B cell (primary cell): Measurements from ENCODE around the gene SINHCAF. TPM values are rescaled to one million over a fixed set of nuclear protein-coding genes. Genes with fewer than 3 reads are reported as not detected.

Experiments
- ATAC-seq: fragments of 200-7000 bp; cut with Tn5 transposase; one replicate; pipeline ENCODE4 v1.10.0; 2021; ENCODE audit warnings: low read depth, mild to moderate bottlenecking, moderate number of reproducible peaks, moderate library complexity
- CTCF ChIA-PET: fragments of 350-600 bp; sonication (Branson Sonifier 250); formaldehyde crosslinking; loops from one replicate; lab custom pipeline; 2021; ENCODE audit warnings: antibody characterized with exemption, inconsistent platforms; lab: Charles Lee
- POLR2A ChIA-PET: fragments of 350-600 bp; sonication (Branson Sonifier 250); formaldehyde crosslinking; loops from one replicate; lab custom pipeline; 2021; ENCODE audit warnings: antibody characterized with exemption; lab: Charles Lee
- DNase-seq: peaks from one replicate; pipeline ENCODE4 v3.0.0; 2013
- H2AFZ ChIP-seq: 2 replicates; pipeline ENCODE4 v1.6.1; 2012; ENCODE audit warnings: mild to moderate bottlenecking, low read depth, low read length; ENCODE audit not compliant: insufficient read depth, poor library complexity, severe bottlenecking
- H3K27ac ChIP-seq, 2 donors: 1 replicate in 1 of 2; 2 replicates in 1 of 2; pipeline ENCODE4 v1.5.1; 2012 to 2013; ENCODE audit warnings: low read length in 2 of 2, mild to moderate bottlenecking in 2 of 2, moderate library complexity in 1 of 2
- H3K27me3 ChIP-seq, 4 experiments: fragments of 200-600 bp in 1 of 4; sonication (generic) in 1 of 4; replicated peaks in 1 of 4; 1 replicate in 2 of 4; 2 replicates in 2 of 4; pipeline versions ENCODE4 v1.6.1 to v1.7.0; 2013 to 2016; ENCODE audit warnings: low read length in 3 of 4, mild to moderate bottlenecking in 2 of 4, mixed read lengths in 1 of 4, moderate library complexity in 1 of 4; ENCODE audit not compliant: insufficient read depth in 4 of 4, control insufficient read depth in 3 of 4; ENCODE audit errors: control extremely low read depth in 1 of 4
- H3K36me3 ChIP-seq, 2 experiments: replicated peaks in 1 of 2; 1 replicate in 1 of 2; 2 replicates in 1 of 2; pipeline versions ENCODE4 v1.6.1 to v1.7.1; 2013; ENCODE audit warnings: low read length in 1 of 2; ENCODE audit not compliant: insufficient read depth in 2 of 2, control insufficient read depth in 1 of 2; ENCODE audit errors: control extremely low read depth in 1 of 2, extremely low read depth in 1 of 2
- H3K4me1 ChIP-seq, 2 donors: fragments of 200-600 bp in 1 of 2; sonication (generic) in 1 of 2; 1 replicate in 1 of 2; 2 replicates in 1 of 2; pipeline versions ENCODE4 v1.5.1 to v1.6.1; 2013 to 2017; ENCODE audit warnings: low read length in 2 of 2; ENCODE audit not compliant: control insufficient read depth in 2 of 2, insufficient read depth in 2 of 2
- H3K4me2 ChIP-seq: replicated peaks from 2 replicates; pipeline ENCODE3; 2012; ENCODE audit warnings: mild to moderate bottlenecking, low read depth, low read length; ENCODE audit not compliant: poor library complexity, severe bottlenecking
- H3K4me3 ChIP-seq, 5 experiments: fragments of 200-600 bp in 1 of 5; sonication (generic) in 1 of 5; 1 replicate in 3 of 5; 2 replicates in 2 of 5; pipeline versions ENCODE4 v1.5.1 to v1.7.0; 2011 to 2016; ENCODE audit warnings: low read length in 4 of 5, mild to moderate bottlenecking in 4 of 5, low read depth in 2 of 5, control low read depth in 1 of 5, moderate library complexity in 1 of 5; ENCODE audit not compliant: insufficient read depth in 1 of 5; ENCODE audit errors: control extremely low read depth in 1 of 5, extremely low read depth in 1 of 5
- H3K79me2 ChIP-seq: fragments of 200-600 bp; sonication (generic); one replicate; pipeline ENCODE4 v1.6.0; 2016; ENCODE audit warnings: low read length; ENCODE audit not compliant: control insufficient read depth, insufficient read depth
- H3K9ac ChIP-seq: fragments of 200-600 bp; sonication (generic); 2 replicates; pipeline ENCODE4 v1.6.1; 2017; ENCODE audit warnings: mild to moderate bottlenecking, low read length, moderate library complexity
- H3K9me3 ChIP-seq, 3 donors: one replicate each; pipeline versions ENCODE4 v1.6.1 to v1.7.1; 2013; ENCODE audit warnings: low read length in 2 of 3; ENCODE audit not compliant: control insufficient read depth in 2 of 3, insufficient read depth in 1 of 3; ENCODE audit errors: control extremely low read depth in 1 of 3
- H4K20me1 ChIP-seq: 2 replicates; pipeline ENCODE4 v1.6.0; 2012; ENCODE audit warnings: mild to moderate bottlenecking, low read length; ENCODE audit not compliant: insufficient read depth, control insufficient read depth, poor library complexity, severe bottlenecking
- H3K27ac Mint-ChIP-seq: one replicate; pipeline ENCODE4 v1.8.0; 2021; ENCODE audit warnings: mixed read lengths
- H3K27me3 Mint-ChIP-seq: one replicate; pipeline ENCODE4 v1.8.0; 2021; ENCODE audit warnings: mixed read lengths
- H3K4me1 Mint-ChIP-seq: one replicate; pipeline ENCODE4 v1.8.0; 2021; ENCODE audit warnings: mixed read lengths
- H3K4me3 Mint-ChIP-seq: one replicate; pipeline ENCODE4 v1.8.0; 2021; ENCODE audit warnings: mixed read lengths
- H3K9me3 Mint-ChIP-seq: one replicate; pipeline ENCODE4 v1.8.0; 2022; ENCODE audit warnings: mixed read lengths; ENCODE audit not compliant: insufficient read depth
- EZH2 ChIP-seq: IDR thresholded peaks from 2 replicates; pipeline ENCODE4 v1.6.1; 2012; ENCODE audit warnings: borderline replicate concordance, low read depth, mild to moderate bottlenecking, moderate library complexity, low read length; ENCODE audit not compliant: insufficient read depth, poor library complexity, severe bottlenecking
- WGBS: methylation state at CpG from one replicate; pipeline ENCODE4 v1.1.5; 2013; ENCODE audit warnings: missing lambda C conversion rate; ENCODE audit not compliant: insufficient coverage; 5-methylcytosine and 5-hydroxymethylcytosine counted together
- intact Hi-C: fragments of 100-400 bp; cut with micrococcal nuclease; formaldehyde crosslinking; loops from one replicate; pipeline ENCODE4 v1.10.0; 2022
- polyA plus RNA-seq: library from polyadenylated mRNA; depleted of rRNA; stranded (reverse); fragments of >200 nt; gene quantifications from 2 replicates; pipeline ENCODE4 v1.2.3, GENCODE V29; 2012
- total RNA-seq, 2 donors: library from RNA; stranded (reverse); fragments of 120-200 nt in 1 of 2; gene quantifications; 1 replicate in 1 of 2; 2 replicates in 1 of 2; pipeline versions ENCODE4 v1.2.3 to v1.2.4, GENCODE V29; 2013 to 2022
- TF ChIP-seq, protein P1 (sequence below): fragments of 200-600 bp; IDR thresholded peaks from one replicate; pipeline ENCODE4 v1.8.0; 2022; ENCODE audit warnings: antibody characterized with exemption, mild to moderate bottlenecking

Gene SINHCAF
- total and polyA plus RNA-seq, 2 donors (not counting 1 experiment from before 2014, with no cell fraction given) = 43.5 to 129 TPM

GRCh38 chr12:31323391-31324115, 2.4 kb downstream of the SINHCAF start:
- intact Hi-C loops = loop anchor here (1.0 to 10.0 kb wide), 5 partner anchors 79 to 1943 kb away; partner anchors contain the start of genes ERGIC2 and YARS2
- ATAC-seq (peak; percentile 19), DNase-seq (no peak)
- Mint-ChIP-seq H3K27ac (peak overlapping the region; percentile 99), H3K9me3 (no peaks in the 10 kb centered on the region), H3K4me3 (peak overlapping the region; percentile 98), H3K27me3 (no peaks in the 10 kb centered on the region), H3K4me1 (peaks cover 55% of the 10 kb centered on the region)
- H3K9ac ChIP-seq = peak overlapping the region; percentile 96
- peaks cover 0 to 2% of the 10 kb centered on the region in 2 experiments for H3K36me3 ChIP-seq
- H3K4me1 ChIP-seq = peaks cover 46 to 48% of the 10 kb centered on the region in 2 donors
- no peaks in the 10 kb centered on the region for H3K9me3 ChIP-seq
- H4K20me1 ChIP-seq = no peaks in the 10 kb centered on the region
- peak overlapping the region; percentile 97 for H3K27ac ChIP-seq
- H2AFZ ChIP-seq = peak overlapping the region; percentile 84
- no peaks in the 10 kb centered on the region for H3K27me3 ChIP-seq
- TF ChIP-seq, protein P1, sequence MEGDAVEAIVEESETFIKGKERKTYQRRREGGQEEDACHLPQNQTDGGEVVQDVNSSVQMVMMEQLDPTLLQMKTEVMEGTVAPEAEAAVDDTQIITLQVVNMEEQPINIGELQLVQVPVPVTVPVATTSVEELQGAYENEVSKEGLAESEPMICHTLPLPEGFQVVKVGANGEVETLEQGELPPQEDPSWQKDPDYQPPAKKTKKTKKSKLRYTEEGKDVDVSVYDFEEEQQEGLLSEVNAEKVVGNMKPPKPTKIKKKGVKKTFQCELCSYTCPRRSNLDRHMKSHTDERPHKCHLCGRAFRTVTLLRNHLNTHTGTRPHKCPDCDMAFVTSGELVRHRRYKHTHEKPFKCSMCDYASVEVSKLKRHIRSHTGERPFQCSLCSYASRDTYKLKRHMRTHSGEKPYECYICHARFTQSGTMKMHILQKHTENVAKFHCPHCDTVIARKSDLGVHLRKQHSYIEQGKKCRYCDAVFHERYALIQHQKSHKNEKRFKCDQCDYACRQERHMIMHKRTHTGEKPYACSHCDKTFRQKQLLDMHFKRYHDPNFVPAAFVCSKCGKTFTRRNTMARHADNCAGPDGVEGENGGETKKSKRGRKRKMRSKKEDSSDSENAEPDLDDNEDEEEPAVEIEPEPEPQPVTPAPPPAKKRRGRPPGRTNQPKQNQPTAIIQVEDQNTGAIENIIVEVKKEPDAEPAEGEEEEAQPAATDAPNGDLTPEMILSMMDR = no peak
- no peak for TF ChIP-seq EZH2
- ChIA-PET CTCF (interaction anchor here (0.7 to 1.4 kb wide), 3 partner anchors 16 to 62 kb away, joined by 3 to 4 read pairs (median 3); no protein-coding TSS in a partner anchor), POLR2A (interaction anchor here (0.7 kb wide), 2 partner anchors 336 to 492 kb away, joined by 3 to 4 read pairs; partner anchors contain the start of gene ETFBKMT)
- under 1% methylated on average over 35 of the region's 37 CpGs for WGBS
- peak overlapping the region; percentile 93 for H3K4me2 ChIP-seq
- peaks cover 72% of the 10 kb centered on the region for H3K79me2 ChIP-seq
- H3K4me3 ChIP-seq = peak overlapping the region; percentile 22 to 96 (median 93)
